K562 (cell line): Measurements from ENCODE around the gene LIPI. TPM values are rescaled to one million over a fixed set of nuclear protein-coding genes. Genes with fewer than 3 reads are reported as not detected.

Experiments used
- ATAC-seq: fragments of 200-7000 bp; cut with Tn5 transposase; 3 replicates; pipeline ENCODE4 v1.9.1; 2020; ENCODE audit warnings: moderate library complexity
- BruUV-seq: library from RNA; stranded (reverse); fragments of 400-500 nt; replicated peaks from 2 replicates; lab custom pipeline; 2021; lab: Mats Ljungman, UMichigan
- CTCF ChIA-PET: fragments of 300-600 bp; formaldehyde crosslinking; extraction: SDS; loops from one replicate; lab custom pipeline; 2021; ENCODE audit warnings: low intra/inter-chr PET ratio; lab: Yijun Ruan, JAX
- POLR2A ChIA-PET: fragments of 300-600, 350-650 bp; sonication (Branson Sonifier 250); formaldehyde crosslinking; extraction: SDS; loops from one replicate; lab custom pipeline; 2021; ENCODE audit warnings: antibody characterized with exemption, inconsistent platforms; lab: Yijun Ruan, JAX
- DNase-seq, 4 experiments: peaks; one replicate each; pipeline versions ENCODE4 v3.0.0 to v3.0.0-alpha.2; 2011 to 2018; ENCODE audit warnings: low spot score in 3 of 4, mixed read lengths in 3 of 4; ENCODE audit errors: extremely low read depth in 1 of 4
- FAIRE-seq: peaks from 2 replicates; lab custom pipeline; 2011; peaks lifted over from hg19 to GRCh38; lab: Jason Lieb, UNC
- H2AFZ ChIP-seq: 2 replicates; pipeline ENCODE4 v1.6.0; 2011; ENCODE audit warnings: low read depth, low read length, control low read depth, inconsistent platforms
- H3K27ac ChIP-seq: fragments of 200-600 bp; 3 replicates; pipeline ENCODE4 v1.8.0; 2011; ENCODE audit warnings: low read depth, mild to moderate bottlenecking, control low read depth, inconsistent platforms, low read length, moderate library complexity, mixed read lengths; ENCODE audit errors: extremely low read depth
- H3K27me3 ChIP-seq, 2 experiments: fragments of 300-600 bp in 1 of 2; 2 replicates in 1 of 2; 3 replicates in 1 of 2; pipeline versions ENCODE4 v1.6.0 to v1.8.0; 2011; ENCODE audit warnings: inconsistent platforms in 2 of 2, low read length in 2 of 2, mild to moderate bottlenecking in 1 of 2, mixed read lengths in 1 of 2, moderate library complexity in 1 of 2; ENCODE audit not compliant: control insufficient read depth in 2 of 2, insufficient read depth in 2 of 2
- H3K36me3 ChIP-seq: fragments of 300-600 bp; 3 replicates; pipeline ENCODE4 v1.8.0; 2011; ENCODE audit warnings: mild to moderate bottlenecking, low read length, inconsistent platforms; ENCODE audit not compliant: control insufficient read depth, insufficient read depth
- H3K4me1 ChIP-seq, 2 experiments: fragments of 200-600 bp in 1 of 2; replicated peaks in 1 of 2; 2 replicates in 1 of 2; 3 replicates in 1 of 2; pipeline versions ENCODE4 v1.5.1 to v1.8.0; 2011; ENCODE audit warnings: inconsistent platforms in 2 of 2, low read length in 2 of 2, mild to moderate bottlenecking in 1 of 2, mixed read lengths in 1 of 2, moderate library complexity in 1 of 2; ENCODE audit not compliant: control insufficient read depth in 2 of 2, insufficient read depth in 2 of 2
- H3K4me2 ChIP-seq: 2 replicates; pipeline ENCODE4 v1.6.1; 2011; ENCODE audit warnings: low read length, control low read depth, inconsistent platforms, mixed read lengths; ENCODE audit not compliant: insufficient read depth
- H3K4me3 ChIP-seq: fragments of 200-600 bp; sonication (generic), shearing (Covaris generic); 2 replicates; pipeline ENCODE4 v1.5.1; 2016; ENCODE audit warnings: control low read depth, inconsistent platforms
- H3K79me2 ChIP-seq: fragments of 200-600 bp; 3 replicates; pipeline ENCODE4 v1.8.0; 2011; ENCODE audit warnings: low read length, inconsistent platforms; ENCODE audit not compliant: control insufficient read depth, insufficient read depth
- H3K9ac ChIP-seq, 2 experiments: 2 replicates each; pipeline versions ENCODE4 v1.6.0 to v1.6.1; 2011; ENCODE audit warnings: low read depth in 2 of 2, low read length in 2 of 2, control low read depth in 1 of 2, inconsistent platforms in 1 of 2, mild to moderate bottlenecking in 1 of 2, mixed read lengths in 1 of 2; ENCODE audit not compliant: insufficient read depth in 1 of 2
- H3K9me1 ChIP-seq: one replicate; pipeline ENCODE4 v1.6.0; 2011; ENCODE audit warnings: inconsistent platforms, mild to moderate bottlenecking, low read length, moderate library complexity; ENCODE audit not compliant: control insufficient read depth, insufficient read depth
- H3K9me3 ChIP-seq: replicated peaks from 2 replicates; pipeline ENCODE4 v1.5.1; 2011; ENCODE audit warnings: low read depth, low read length, inconsistent platforms; ENCODE audit not compliant: control insufficient read depth, insufficient read depth
- H4K20me1 ChIP-seq: replicated peaks from 2 replicates; pipeline ENCODE4 v1.6.1; 2011; ENCODE audit warnings: low read length, inconsistent platforms, mixed read lengths; ENCODE audit not compliant: control insufficient read depth, insufficient read depth
- POLR2G ChIP-seq: fragments of 200-400 bp; formaldehyde crosslinking; IDR thresholded peaks from 2 replicates; pipeline ENCODE4 v1.6.1; 2017; ENCODE audit warnings: low read depth, mild to moderate bottlenecking, antibody characterized with exemption, low read length, moderate library complexity
- WGBS: fragments of 100-300 bp; shearing (Covaris generic); methylation state at CpG from one replicate; pipeline ENCODE4 v1.1.6; 2016; ENCODE audit warnings: low coverage, mixed read lengths; ENCODE audit not compliant: insufficient coverage; ENCODE audit errors: missing lambda C conversion rate; 5-methylcytosine and 5-hydroxymethylcytosine counted together
- in situ Hi-C: fragments of 300-500 bp; cut with MboI; formaldehyde crosslinking; loops from 4 replicates; pipeline ENCODE4 v1.15.0; 2018; ENCODE audit warnings: inconsistent platforms, mixed read lengths
- intact Hi-C: fragments of 100-400 bp; cut with micrococcal nuclease; formaldehyde crosslinking; loops from 2 replicates; pipeline ENCODE4 v1.14.2; 2022
- polyA plus RNA-seq, 8 experiments: library from polyadenylated mRNA; depleted of rRNA in 4 of 8; stranded (reverse) in 5 of 8; unstranded in 3 of 8; fragments of >200 nt; fragmentation: Nextera tagmentation in 2 of 8; fragmentation: Illumina TruSeq in 1 of 8; extraction: Ambion mirVana in 2 of 8; extraction: Trizol in 1 of 8; gene quantifications; 2 replicates each; pipeline versions ENCODE4 v1.2.1 to v1.2.3, GENCODE V29; 2011 to 2014; ENCODE audit warnings: inconsistent platforms in 1 of 8, missing spikeins in 1 of 8
- total RNA-seq, 7 experiments: library from RNA; depleted of rRNA in 6 of 7; stranded (reverse); fragments of >200 nt in 6 of 7; fragmentation: Illumina TruSeq in 2 of 7; extraction: Trizol in 2 of 7; gene quantifications; 2 replicates each; pipeline versions ENCODE4 v1.2.1 to v1.2.3, GENCODE V29; 2011 to 2021; ENCODE audit warnings: low replicate concordance in 1 of 7
- TF ChIP-seq, protein P1 (sequence below), 2 experiments: fragments of 150-350 bp in 1 of 2; IDR thresholded peaks; 2 replicates each; pipeline ENCODE4 v1.6.1; 2012 to 2016; ENCODE audit warnings: low read depth in 2 of 2, low read length in 2 of 2, mild to moderate bottlenecking in 1 of 2, moderate library complexity in 1 of 2
- TF ChIP-seq, protein P2 (sequence below): sonication (generic); formaldehyde crosslinking; IDR thresholded peaks from 2 replicates; pipeline ENCODE4 v1.8.0; 2023; ENCODE audit warnings: mild to moderate bottlenecking, missing genetic modification reagents

LIPI gene
- total and polyA plus RNA-seq, 9 of the 15 experiments (the other 6 are each of a cell fraction or from before 2014, with no cell fraction given), result not detected

DNA sequence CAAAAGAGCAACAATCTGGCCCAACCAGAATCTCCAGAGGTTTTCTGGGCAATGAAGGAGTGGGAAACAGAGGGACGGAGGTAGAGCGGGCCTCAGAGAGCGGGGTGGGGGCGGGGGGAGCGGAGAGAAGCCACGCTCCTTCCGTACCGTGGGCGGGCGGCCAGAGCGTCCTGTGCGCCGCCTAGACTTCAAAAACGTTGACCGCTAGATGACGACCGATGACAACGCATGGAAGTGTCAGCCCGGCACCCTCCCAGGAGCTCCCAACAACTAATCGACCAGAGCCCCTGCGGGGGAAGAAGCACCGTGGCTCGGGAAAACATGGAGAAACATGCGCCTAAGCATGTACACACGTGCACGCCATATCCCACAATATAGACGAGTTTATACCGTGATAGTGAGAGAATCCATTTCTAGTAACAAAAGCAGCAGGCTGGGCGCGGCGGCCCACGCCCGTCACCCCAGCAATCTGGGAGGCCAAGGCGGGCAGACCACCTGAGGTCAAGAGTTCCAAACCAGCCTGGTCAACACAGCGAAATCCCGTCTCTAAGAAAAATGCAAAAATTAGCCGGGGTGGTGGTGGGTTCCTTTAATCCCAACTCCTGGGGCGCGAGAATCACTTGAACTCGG is 131.9 kb downstream of the LIPI start (continued):
- TF ChIP-seq, protein P1, sequence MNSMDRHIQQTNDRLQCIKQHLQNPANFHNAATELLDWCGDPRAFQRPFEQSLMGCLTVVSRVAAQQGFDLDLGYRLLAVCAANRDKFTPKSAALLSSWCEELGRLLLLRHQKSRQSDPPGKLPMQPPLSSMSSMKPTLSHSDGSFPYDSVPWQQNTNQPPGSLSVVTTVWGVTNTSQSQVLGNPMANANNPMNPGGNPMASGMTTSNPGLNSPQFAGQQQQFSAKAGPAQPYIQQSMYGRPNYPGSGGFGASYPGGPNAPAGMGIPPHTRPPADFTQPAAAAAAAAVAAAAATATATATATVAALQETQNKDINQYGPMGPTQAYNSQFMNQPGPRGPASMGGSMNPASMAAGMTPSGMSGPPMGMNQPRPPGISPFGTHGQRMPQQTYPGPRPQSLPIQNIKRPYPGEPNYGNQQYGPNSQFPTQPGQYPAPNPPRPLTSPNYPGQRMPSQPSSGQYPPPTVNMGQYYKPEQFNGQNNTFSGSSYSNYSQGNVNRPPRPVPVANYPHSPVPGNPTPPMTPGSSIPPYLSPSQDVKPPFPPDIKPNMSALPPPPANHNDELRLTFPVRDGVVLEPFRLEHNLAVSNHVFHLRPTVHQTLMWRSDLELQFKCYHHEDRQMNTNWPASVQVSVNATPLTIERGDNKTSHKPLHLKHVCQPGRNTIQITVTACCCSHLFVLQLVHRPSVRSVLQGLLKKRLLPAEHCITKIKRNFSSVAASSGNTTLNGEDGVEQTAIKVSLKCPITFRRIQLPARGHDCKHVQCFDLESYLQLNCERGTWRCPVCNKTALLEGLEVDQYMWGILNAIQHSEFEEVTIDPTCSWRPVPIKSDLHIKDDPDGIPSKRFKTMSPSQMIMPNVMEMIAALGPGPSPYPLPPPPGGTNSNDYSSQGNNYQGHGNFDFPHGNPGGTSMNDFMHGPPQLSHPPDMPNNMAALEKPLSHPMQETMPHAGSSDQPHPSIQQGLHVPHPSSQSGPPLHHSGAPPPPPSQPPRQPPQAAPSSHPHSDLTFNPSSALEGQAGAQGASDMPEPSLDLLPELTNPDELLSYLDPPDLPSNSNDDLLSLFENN (IDR thresholded peaks at IDR 0.05; ENCODE audit: low read depth in 2 of 2, low read length in 2 of 2), result no peak

DNA sequence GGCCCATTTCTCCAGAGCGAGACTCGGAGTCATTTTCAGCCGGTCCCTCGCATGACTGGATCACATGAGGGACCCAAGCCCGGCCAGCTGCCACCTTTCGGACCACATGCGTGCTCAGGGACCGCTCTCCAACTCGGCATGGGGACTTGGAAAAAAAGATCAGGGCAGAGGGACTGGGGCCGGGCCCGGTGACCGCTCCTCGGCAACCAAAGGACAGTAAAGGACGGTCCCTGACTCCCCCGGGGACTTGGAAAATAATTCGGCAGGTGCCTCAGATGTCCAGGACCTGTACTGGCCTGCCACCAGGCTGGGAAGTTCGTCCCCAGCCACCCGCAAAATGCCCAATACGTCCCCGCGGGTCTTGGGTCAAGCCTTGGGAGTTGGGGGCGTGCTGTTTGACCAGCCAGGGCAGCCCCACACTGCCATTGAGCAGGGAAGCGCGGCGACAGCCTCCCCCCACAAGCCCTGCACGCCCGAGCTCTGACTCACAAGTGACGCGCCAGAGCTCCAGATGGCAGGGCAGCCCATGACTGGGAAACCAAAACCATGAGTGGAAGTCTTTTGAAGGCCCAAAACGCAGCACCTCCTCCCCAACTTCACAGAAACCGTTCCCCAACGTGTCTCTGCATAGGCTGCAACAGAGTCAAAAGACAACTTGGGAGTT is 134.5 kb downstream of the LIPI start:
- no peak for ATAC-seq
- in situ Hi-C loops, result no loop called here
- DNase-seq, result no peak

More for the DNA sequence above, 134.5 kb downstream of the LIPI start:
- WGBS, result 88% methylated on average over 10 of the region's 32 CpGs
- no peak overlapping the region for H3K4me3 ChIP-seq
- no peaks in the 10 kb centered on the region for H3K27me3 ChIP-seq
- FAIRE-seq, result no peak
- ChIA-PET POLR2A (no interaction called here), CTCF (no interaction called here)
- H3K79me2 ChIP-seq, result no peaks in the 10 kb centered on the region
- 0 out of 2 replicates have a peak, but pooled peaks have one; percentile 9 for TF ChIP-seq POLR2G
- TF ChIP-seq, protein P2, sequence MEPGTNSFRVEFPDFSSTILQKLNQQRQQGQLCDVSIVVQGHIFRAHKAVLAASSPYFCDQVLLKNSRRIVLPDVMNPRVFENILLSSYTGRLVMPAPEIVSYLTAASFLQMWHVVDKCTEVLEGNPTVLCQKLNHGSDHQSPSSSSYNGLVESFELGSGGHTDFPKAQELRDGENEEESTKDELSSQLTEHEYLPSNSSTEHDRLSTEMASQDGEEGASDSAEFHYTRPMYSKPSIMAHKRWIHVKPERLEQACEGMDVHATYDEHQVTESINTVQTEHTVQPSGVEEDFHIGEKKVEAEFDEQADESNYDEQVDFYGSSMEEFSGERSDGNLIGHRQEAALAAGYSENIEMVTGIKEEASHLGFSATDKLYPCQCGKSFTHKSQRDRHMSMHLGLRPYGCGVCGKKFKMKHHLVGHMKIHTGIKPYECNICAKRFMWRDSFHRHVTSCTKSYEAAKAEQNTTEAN (CRISPR knock-in tag), result no peak
- no peak overlapping the region for H3K4me2 ChIP-seq
- no peaks in the 10 kb centered on the region for H3K9me1 ChIP-seq
- intact Hi-C loops, result no loop called here
- no TSS peak for BruUV-seq
- H3K36me3 ChIP-seq, result no peaks in the 10 kb centered on the region
- H3K9me3 ChIP-seq, result no peaks in the 10 kb centered on the region; the same call in 1 of the 2 replicates
- H3K27ac ChIP-seq, result no peak overlapping the region
- no peak overlapping the region for H2AFZ ChIP-seq
- no peaks in the 10 kb centered on the region for H4K20me1 ChIP-seq
- no peak overlapping the region for H3K9ac ChIP-seq
- no peaks in the 10 kb centered on the region for H3K4me1 ChIP-seq
